Measurements from ENCODE around the gene F11. TPM values are rescaled to one million over a fixed set of nuclear protein-coding genes. Genes with fewer than 3 reads are reported as not detected.

The F11 gene
- total RNA-seq, 2 donors from 2014 or later, result not detected

DNA sequence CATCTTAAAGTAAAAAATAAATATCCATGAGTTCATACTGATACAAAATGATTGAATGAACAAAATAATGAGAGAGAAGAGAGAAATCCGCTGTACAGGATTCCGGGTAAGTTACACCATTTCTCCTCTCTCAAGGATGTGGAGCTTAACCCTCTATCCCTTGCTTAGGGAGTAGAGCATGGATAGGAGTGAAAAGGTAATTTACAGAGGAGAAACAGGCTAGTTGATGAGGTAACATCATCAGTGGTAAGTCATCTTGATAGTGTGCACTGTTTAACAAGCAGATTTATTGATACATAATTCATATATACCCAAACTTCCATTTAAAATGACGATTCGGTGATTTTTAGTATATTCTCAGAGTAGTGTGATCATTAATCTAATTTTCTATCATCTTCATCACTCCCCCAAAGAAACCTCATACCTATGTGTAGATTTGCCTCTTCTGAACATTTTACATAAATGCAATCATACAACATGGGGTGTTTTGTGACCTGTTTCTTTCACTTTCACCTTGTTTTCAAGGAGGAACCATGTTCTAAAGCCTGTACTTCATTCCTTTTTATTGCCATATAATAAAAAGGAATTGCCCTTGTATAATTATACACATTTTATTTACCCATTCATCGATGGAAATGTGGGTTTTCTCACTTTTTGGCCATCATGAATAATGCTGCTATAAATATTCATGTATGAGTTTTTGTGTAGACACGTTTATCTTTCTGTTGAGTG lies 34.8 kb downstream of the F11 start:
- Mint-ChIP-seq H3K27me3 (ENCODE audit: insufficient read depth) (peaks cover 11% of the 10 kb centered on the region), H3K4me1 (peaks cover 3% of the 10 kb centered on the region), H3K36me3 (ENCODE audit: low read depth) (no peaks in the 10 kb centered on the region), H3K4me3 (no peak overlapping the region), H3K9me3 (no peaks in the 10 kb centered on the region), H3K27ac (no peak overlapping the region)
- Histone ChIP-seq H3K9ac (ENCODE audit: extremely low read depth, low read length, poor library complexity, severe bottlenecking) (no peak overlapping the region), H3K4me1 (ENCODE audit: control insufficient read depth, insufficient read depth, low read length) (no peaks in the 10 kb centered on the region), H3K36me3 (ENCODE audit: control insufficient read depth, insufficient read depth, low read length) (no peaks in the 10 kb centered on the region), H3K4me3 (ENCODE audit: low read length) (no peak overlapping the region), H3K27me3 (ENCODE audit: control insufficient read depth, insufficient read depth, low read length, poor library complexity, severe bottlenecking) (no peaks in the 10 kb centered on the region), H3K27ac (ENCODE audit: low read depth, low read length) (no peak overlapping the region), H3K9me3 (ENCODE audit: control insufficient read depth, low read length) (no peaks in the 10 kb centered on the region)
- TF ChIP-seq, protein P1, sequence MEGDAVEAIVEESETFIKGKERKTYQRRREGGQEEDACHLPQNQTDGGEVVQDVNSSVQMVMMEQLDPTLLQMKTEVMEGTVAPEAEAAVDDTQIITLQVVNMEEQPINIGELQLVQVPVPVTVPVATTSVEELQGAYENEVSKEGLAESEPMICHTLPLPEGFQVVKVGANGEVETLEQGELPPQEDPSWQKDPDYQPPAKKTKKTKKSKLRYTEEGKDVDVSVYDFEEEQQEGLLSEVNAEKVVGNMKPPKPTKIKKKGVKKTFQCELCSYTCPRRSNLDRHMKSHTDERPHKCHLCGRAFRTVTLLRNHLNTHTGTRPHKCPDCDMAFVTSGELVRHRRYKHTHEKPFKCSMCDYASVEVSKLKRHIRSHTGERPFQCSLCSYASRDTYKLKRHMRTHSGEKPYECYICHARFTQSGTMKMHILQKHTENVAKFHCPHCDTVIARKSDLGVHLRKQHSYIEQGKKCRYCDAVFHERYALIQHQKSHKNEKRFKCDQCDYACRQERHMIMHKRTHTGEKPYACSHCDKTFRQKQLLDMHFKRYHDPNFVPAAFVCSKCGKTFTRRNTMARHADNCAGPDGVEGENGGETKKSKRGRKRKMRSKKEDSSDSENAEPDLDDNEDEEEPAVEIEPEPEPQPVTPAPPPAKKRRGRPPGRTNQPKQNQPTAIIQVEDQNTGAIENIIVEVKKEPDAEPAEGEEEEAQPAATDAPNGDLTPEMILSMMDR (conservative IDR thresholded peaks at IDR 0.05), result no peak
- 95 to 100% methylated on average over 1 to 4 of the region's 6 CpGs for WGBS, 2 experiments (ENCODE audit: insufficient coverage in 1 of 2, insufficient read length in 1 of 2)
- no peak for DNase-seq

DNA sequence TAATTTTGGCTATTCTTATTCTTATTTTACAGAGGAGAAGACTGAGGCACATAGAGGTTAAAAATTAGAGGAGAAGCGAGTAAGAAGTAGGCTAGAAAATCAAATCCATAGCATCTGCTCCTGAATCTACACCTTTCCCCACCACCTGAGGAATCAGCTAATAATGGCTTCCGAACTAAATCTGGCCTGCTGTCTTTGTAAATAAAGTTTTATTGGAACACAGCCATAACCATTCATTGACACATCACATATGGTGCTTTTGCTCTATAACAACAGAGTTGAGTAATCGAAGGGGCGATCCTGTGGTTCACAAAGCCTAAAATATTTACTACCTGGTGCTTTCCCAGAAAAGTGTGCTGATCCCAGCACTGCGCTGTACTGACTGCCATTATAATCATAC lies 38.2 kb downstream of the F11 start:
- 95 to 96% methylated on average over 4 to 5 of the region's 5 CpGs for WGBS, 2 experiments (ENCODE audit: insufficient coverage in 1 of 2, insufficient read length in 1 of 2)
- Mint-ChIP-seq H3K27me3 (ENCODE audit: insufficient read depth) (peaks cover 9% of the 10 kb centered on the region), H3K36me3 (ENCODE audit: low read depth) (no peaks in the 10 kb centered on the region), H3K4me1 (no peaks in the 10 kb centered on the region), H3K27ac (no peak overlapping the region), H3K9me3 (no peaks in the 10 kb centered on the region), H3K4me3 (no peak overlapping the region)
- Histone ChIP-seq H3K27me3 (ENCODE audit: control insufficient read depth, insufficient read depth, low read length, poor library complexity, severe bottlenecking) (no peaks in the 10 kb centered on the region), H3K36me3 (ENCODE audit: control insufficient read depth, insufficient read depth, low read length) (no peaks in the 10 kb centered on the region), H3K9me3 (ENCODE audit: control insufficient read depth, low read length) (no peaks in the 10 kb centered on the region), H3K27ac (ENCODE audit: low read depth, low read length) (no peak overlapping the region), H3K4me1 (ENCODE audit: control insufficient read depth, insufficient read depth, low read length) (no peaks in the 10 kb centered on the region), H3K9ac (ENCODE audit: extremely low read depth, low read length, poor library complexity, severe bottlenecking) (no peak overlapping the region), H3K4me3 (ENCODE audit: low read length) (no peak overlapping the region)
- TF ChIP-seq, protein P1 (conservative IDR thresholded peaks at IDR 0.05), result no peak
- no peak for DNase-seq

DNA sequence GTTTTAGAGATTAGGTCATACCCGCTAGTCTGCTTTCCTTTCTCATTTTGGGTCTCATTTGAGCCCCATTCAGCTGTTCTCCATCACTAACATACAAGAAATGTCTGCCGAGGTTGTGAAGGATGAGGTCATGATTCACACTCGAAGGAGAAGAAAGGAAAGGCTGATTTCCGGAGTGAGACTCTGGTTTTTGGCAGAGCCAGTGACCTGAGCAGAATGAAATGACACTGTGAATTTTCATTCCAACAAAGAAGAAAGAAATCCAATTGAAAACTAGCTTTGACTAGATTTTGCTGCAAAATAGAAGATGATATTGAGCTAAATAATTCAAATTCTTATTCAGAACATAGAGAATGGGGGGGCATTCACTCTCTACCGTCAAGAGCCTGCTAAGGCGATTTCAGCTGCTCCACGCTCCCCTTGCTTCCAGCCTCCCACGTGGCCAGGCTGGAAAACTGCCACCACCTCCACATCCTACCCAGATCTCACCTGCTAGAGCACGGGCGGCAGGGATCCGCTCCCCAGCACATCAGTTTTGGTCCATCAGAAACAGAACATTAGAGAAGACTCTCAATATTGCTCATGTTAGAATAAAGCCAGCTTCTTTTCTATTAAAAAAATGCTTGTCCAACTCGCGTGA lies 39.0 kb downstream of the F11 start:
- Histone ChIP-seq H3K27me3 (ENCODE audit: control insufficient read depth, insufficient read depth, low read length, poor library complexity, severe bottlenecking) (no peaks in the 10 kb centered on the region), H3K4me3 (ENCODE audit: low read length) (no peak overlapping the region), H3K36me3 (ENCODE audit: control insufficient read depth, insufficient read depth, low read length) (no peaks in the 10 kb centered on the region), H3K4me1 (ENCODE audit: control insufficient read depth, insufficient read depth, low read length) (no peaks in the 10 kb centered on the region), H3K9me3 (ENCODE audit: control insufficient read depth, low read length) (no peaks in the 10 kb centered on the region), H3K9ac (ENCODE audit: extremely low read depth, low read length, poor library complexity, severe bottlenecking) (no peak overlapping the region), H3K27ac (ENCODE audit: low read depth, low read length) (no peak overlapping the region)
- no peaks in the 10 kb centered on the region for H3K9me3 Mint-ChIP-seq
- no peaks in the 10 kb centered on the region for H3K36me3 Mint-ChIP-seq (ENCODE audit: low read depth)
- H3K27me3 Mint-ChIP-seq (ENCODE audit: insufficient read depth), result peaks cover 6% of the 10 kb centered on the region
- DNase-seq, result no peak
- TF ChIP-seq, protein P1 (conservative IDR thresholded peaks at IDR 0.05), result no peak
- no peak overlapping the region for H3K27ac Mint-ChIP-seq
- WGBS, 2 experiments (ENCODE audit: insufficient coverage in 1 of 2, insufficient read length in 1 of 2), result 84% methylated on average over 6 to 13 of the region's 13 CpGs
- no peak overlapping the region for H3K4me3 Mint-ChIP-seq
- H3K4me1 Mint-ChIP-seq, result no peaks in the 10 kb centered on the region

All from endodermal cell (in vitro differentiated cells).